IgD-negative memory B cell (primary cell): ENCODE measurements around the gene BGN. TPM values are rescaled to one million over a fixed set of nuclear protein-coding genes. Genes with fewer than 3 reads are reported as not detected.

Experiments used
- H3K27ac Mint-ChIP-seq, 3 donors: one replicate each; pipeline ENCODE4 v1.8.0; 2020 to 2022; ENCODE audit warnings: mild to moderate bottlenecking in 3 of 3, mixed read lengths in 3 of 3, moderate library complexity in 1 of 3
- H3K27me3 Mint-ChIP-seq: one replicate; pipeline ENCODE4 v1.8.0; 2021; ENCODE audit warnings: mixed read lengths
- H3K36me3 Mint-ChIP-seq: one replicate; pipeline ENCODE4 v1.8.0; 2020; ENCODE audit warnings: mild to moderate bottlenecking, mixed read lengths
- H3K4me1 Mint-ChIP-seq, 3 donors: one replicate each; pipeline ENCODE4 v1.8.0; 2020 to 2022; ENCODE audit warnings: mixed read lengths in 3 of 3, mild to moderate bottlenecking in 1 of 3
- H3K4me3 Mint-ChIP-seq, 4 donors: one replicate each; pipeline ENCODE4 v1.8.0; 2020 to 2022; ENCODE audit warnings: mild to moderate bottlenecking in 4 of 4, mixed read lengths in 4 of 4, moderate library complexity in 3 of 4
- H3K9me3 Mint-ChIP-seq, 3 donors: one replicate each; pipeline ENCODE4 v1.8.0; 2020 to 2021; ENCODE audit warnings: mixed read lengths in 3 of 3, mild to moderate bottlenecking in 1 of 3
- polyA plus RNA-seq: library from polyadenylated mRNA; unstranded; fragments of 300-500 nt; fragmentation: Illumina TruSeq; gene quantifications from one replicate; pipeline ENCODE4 v1.2.3, GENCODE V29; 2021

Gene BGN
- polyA plus RNA-seq, 1 donor from 2014 or later, result not detected

DNA sequence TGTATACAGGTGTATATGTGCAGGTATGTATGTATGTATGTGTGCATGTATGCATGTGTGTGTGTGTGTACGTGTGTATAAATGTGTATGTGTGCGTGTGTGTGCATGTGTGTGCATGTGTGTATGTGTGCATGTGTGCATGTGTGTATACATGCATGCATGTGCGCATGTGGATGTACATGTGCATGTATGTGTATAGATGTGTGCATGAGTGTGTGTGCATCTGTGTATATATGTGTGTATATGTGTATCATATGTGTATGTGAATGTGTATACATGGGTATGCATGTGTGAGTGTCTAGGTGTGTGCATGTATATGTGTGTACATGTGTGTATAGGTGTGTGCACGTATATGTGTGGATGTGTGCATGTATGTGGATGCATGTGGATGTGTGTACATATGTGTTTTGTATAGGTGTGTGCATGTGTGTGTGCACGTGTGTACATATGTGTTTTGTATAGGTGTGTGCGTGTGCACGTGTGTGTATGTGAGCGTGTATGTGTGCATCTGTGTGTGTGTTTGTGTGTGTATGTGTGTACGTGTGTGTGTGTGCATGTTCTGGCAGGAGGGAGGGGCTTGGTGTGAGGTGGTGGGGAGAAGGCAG lies 6.0 kb downstream of the BGN start:
- Mint-ChIP-seq H3K27me3 (no peaks in the 10 kb centered on the region), H3K27ac (no peak overlapping the region), H3K4me1 (no peaks in the 10 kb centered on the region), H3K4me3 (no peak overlapping the region), H3K9me3 (peaks cover 0 to 2% (median 0%) of the 10 kb centered on the region in 3 donors), H3K36me3 (no peaks in the 10 kb centered on the region)

GRCh38 chrX:153501530-153501929 lies 6.8 kb downstream of the BGN start:
- peaks cover 0 to 2% (median 0%) of the 10 kb centered on the region in 3 donors for H3K9me3 Mint-ChIP-seq
- H3K4me3 Mint-ChIP-seq, result no peak overlapping the region
- no peak overlapping the region for H3K27ac Mint-ChIP-seq
- no peaks in the 10 kb centered on the region for H3K27me3 Mint-ChIP-seq
- no peaks in the 10 kb centered on the region for H3K4me1 Mint-ChIP-seq
- no peaks in the 10 kb centered on the region for H3K36me3 Mint-ChIP-seq

- Mint-ChIP-seq H3K9me3 (peaks cover 0 to 2% (median 0%) of the 10 kb centered on the region in 3 donors), H3K27me3 (no peaks in the 10 kb centered on the region), H3K4me1 (no peaks in the 10 kb centered on the region), H3K4me3 (no peak overlapping the region), H3K27ac (no peak overlapping the region), H3K36me3 (no peaks in the 10 kb centered on the region)
These were observed 7.4 kb downstream of the BGN start for GRCh38 chrX:153502131-153502530.

DNA sequence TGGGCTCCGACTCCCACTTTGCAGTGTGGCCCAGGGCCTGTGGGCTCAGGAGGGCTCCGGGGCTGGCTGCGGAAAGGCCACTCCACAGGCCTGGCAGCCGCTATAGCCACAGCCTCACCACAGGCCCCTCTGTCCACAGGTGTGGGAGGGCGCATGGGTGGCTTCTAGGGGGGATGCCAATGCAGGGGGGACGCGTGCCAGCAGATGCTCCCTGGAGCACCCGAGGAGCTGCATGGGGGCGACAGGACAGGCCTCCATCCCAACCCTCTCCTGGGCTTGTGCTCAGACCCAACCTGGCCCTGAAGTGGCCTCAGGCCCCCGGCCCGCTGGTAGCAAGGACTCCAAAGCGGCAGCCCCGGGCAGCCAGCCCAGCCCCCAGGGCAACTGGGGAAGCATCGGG lies 8.0 kb downstream of the BGN start:
- H3K4me1 Mint-ChIP-seq, result peaks cover 0 to 2% (median 0%) of the 10 kb centered on the region in 3 donors
- peaks cover 3% of the 10 kb centered on the region for H3K27me3 Mint-ChIP-seq
- no peak overlapping the region for H3K4me3 Mint-ChIP-seq

GRCh38 chrX:153504445-153505016 lies 9.8 kb downstream of the BGN start:
- Mint-ChIP-seq H3K27me3 (peaks cover 3% of the 10 kb centered on the region), H3K9me3 (peaks cover 0 to 2% (median 0%) of the 10 kb centered on the region in 3 donors)

More for the DNA sequence above, 8.0 kb downstream of the BGN start:
- Mint-ChIP-seq H3K27ac (no peak overlapping the region), H3K36me3 (no peaks in the 10 kb centered on the region), H3K9me3 (peaks cover 0 to 2% (median 0%) of the 10 kb centered on the region in 3 donors)

GRCh38 chrX:153505361-153505760 lies 10.6 kb downstream of the BGN start:
- peaks cover 0 to 2% (median 0%) of the 10 kb centered on the region in 3 donors for H3K4me1 Mint-ChIP-seq
- H3K27ac Mint-ChIP-seq, result no peak overlapping the region
- H3K27me3 Mint-ChIP-seq, result peaks cover 3% of the 10 kb centered on the region
- H3K4me3 Mint-ChIP-seq, result no peak overlapping the region
- H3K36me3 Mint-ChIP-seq, result no peaks in the 10 kb centered on the region
- H3K9me3 Mint-ChIP-seq, result peaks cover 0 to 2% (median 0%) of the 10 kb centered on the region in 3 donors

More at GRCh38 chrX:153504445-153505016, 9.8 kb downstream of the BGN start:
- H3K4me1 Mint-ChIP-seq, result peaks cover 0 to 2% (median 0%) of the 10 kb centered on the region in 3 donors
- H3K27ac Mint-ChIP-seq, result no peak overlapping the region
- no peaks in the 10 kb centered on the region for H3K36me3 Mint-ChIP-seq
- H3K4me3 Mint-ChIP-seq, result no peak overlapping the region

- H3K36me3 Mint-ChIP-seq, result no peaks in the 10 kb centered on the region
- peaks cover 3% of the 10 kb centered on the region for H3K27me3 Mint-ChIP-seq
- H3K27ac Mint-ChIP-seq, result peak overlapping the region in 1 of 3 donors; percentile 82
- peaks cover 0 to 2% (median 0%) of the 10 kb centered on the region in 3 donors for H3K4me1 Mint-ChIP-seq
- H3K9me3 Mint-ChIP-seq, result peaks cover 0 to 2% (median 0%) of the 10 kb centered on the region in 3 donors
- no peak overlapping the region for H3K4me3 Mint-ChIP-seq
These were observed 12.9 kb downstream of the BGN start for GRCh38 chrX:153507484-153508178.

DNA sequence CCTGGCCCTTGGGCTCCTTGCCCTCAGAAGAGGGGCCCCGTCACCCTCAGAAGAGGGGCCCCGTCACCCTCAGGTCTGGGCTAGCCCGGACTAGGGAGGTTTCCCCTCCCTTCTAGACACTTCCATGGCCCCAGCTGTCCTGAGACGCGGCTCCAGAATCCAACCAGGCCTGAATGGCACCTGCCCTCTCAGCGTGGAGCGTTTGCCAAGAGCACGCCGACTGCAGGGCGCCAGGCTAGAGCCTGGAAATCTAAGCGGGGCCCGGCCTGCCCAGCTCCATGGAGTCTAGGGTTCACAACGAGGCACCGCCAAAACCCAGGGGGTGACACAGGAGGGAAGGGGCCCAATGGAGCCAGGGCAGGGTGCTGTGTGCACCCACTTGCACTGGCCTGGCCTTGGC lies 14.8 kb downstream of the BGN start:
- Mint-ChIP-seq H3K4me3 (no peak overlapping the region), H3K36me3 (no peaks in the 10 kb centered on the region), H3K9me3 (peaks cover 0 to 2% (median 0%) of the 10 kb centered on the region in 3 donors), H3K4me1 (peaks cover 0 to 2% (median 0%) of the 10 kb centered on the region in 3 donors), H3K27me3 (peaks cover 3% of the 10 kb centered on the region), H3K27ac (peak overlapping the region in 1 of 3 donors; percentile 35)

- H3K27ac Mint-ChIP-seq, result no peak overlapping the region
- no peaks in the 10 kb centered on the region for H3K36me3 Mint-ChIP-seq
- H3K4me1 Mint-ChIP-seq, result peaks cover 0 to 2% (median 0%) of the 10 kb centered on the region in 3 donors
These were observed 15.6 kb downstream of the BGN start for GRCh38 chrX:153510383-153510782.

GRCh38 chrX:153511784-153512500 lies 17.2 kb downstream of the BGN start:
- Mint-ChIP-seq H3K27me3 (peaks cover 5% of the 10 kb centered on the region), H3K4me3 (no peak overlapping the region), H3K4me1 (peaks cover 0 to 5% (median 0%) of the 10 kb centered on the region in 3 donors), H3K27ac (no peak overlapping the region), H3K36me3 (no peaks in the 10 kb centered on the region), H3K9me3 (peaks cover 0 to 2% (median 0%) of the 10 kb centered on the region in 3 donors)

More at GRCh38 chrX:153510383-153510782, 15.6 kb downstream of the BGN start:
- Mint-ChIP-seq H3K9me3 (peaks cover 0 to 2% (median 0%) of the 10 kb centered on the region in 3 donors), H3K27me3 (peaks cover 3% of the 10 kb centered on the region), H3K4me3 (no peak overlapping the region)

DNA sequence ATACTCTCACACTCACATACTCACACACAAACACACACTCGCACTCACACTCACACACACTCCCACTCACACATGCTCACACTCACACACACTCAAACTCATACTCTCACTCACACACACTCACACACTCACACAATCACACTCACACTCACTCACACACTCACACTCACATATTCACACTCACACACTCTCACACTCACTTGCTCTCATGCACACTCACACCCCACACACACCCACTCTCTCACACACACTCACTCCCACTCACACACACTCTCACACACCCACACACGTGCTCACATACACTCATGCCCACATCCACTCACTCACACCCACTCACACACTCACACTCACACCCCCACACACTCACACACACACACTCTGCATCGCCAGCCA lies 17.7 kb downstream of the BGN start:
- H3K27ac Mint-ChIP-seq, result no peak overlapping the region
- peaks cover 0 to 2% (median 0%) of the 10 kb centered on the region in 3 donors for H3K9me3 Mint-ChIP-seq
- H3K27me3 Mint-ChIP-seq, result peaks cover 3% of the 10 kb centered on the region
- no peak overlapping the region for H3K4me3 Mint-ChIP-seq
- H3K36me3 Mint-ChIP-seq, result no peaks in the 10 kb centered on the region
- H3K4me1 Mint-ChIP-seq, result peaks cover 0 to 4% (median 0%) of the 10 kb centered on the region in 3 donors

- peaks cover 0 to 2% (median 0%) of the 10 kb centered on the region in 3 donors for H3K9me3 Mint-ChIP-seq
- H3K36me3 Mint-ChIP-seq, result no peaks in the 10 kb centered on the region
These were observed 18.5 kb downstream of the BGN start for GRCh38 chrX:153513265-153513664.

DNA sequence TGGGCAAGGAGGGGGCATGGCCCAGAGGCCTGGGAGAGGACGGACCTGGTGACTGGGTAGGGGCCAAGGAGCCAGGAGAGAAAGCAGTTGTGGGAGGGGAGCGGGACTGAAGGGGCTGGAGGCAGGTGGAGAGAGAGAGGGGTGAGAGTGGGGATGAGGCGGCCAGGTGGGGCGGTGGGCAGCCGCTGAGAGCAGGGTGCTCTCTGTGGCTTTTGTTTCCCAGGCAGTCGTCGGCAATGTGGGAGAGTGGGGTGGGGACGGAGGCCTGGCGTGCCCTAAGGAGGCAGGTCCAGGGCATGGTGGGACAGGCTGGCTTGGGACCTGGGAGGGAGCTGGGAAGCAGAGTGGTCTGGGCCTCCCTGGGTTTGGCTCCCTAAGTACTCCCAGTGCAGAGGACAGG lies 19.5 kb downstream of the BGN start:
- H3K4me1 Mint-ChIP-seq, result peaks cover 0 to 3% (median 0%) of the 10 kb centered on the region in 3 donors
- H3K27ac Mint-ChIP-seq, result no peak overlapping the region
- H3K27me3 Mint-ChIP-seq, result peaks cover 8% of the 10 kb centered on the region
- H3K4me3 Mint-ChIP-seq, result no peak overlapping the region
- H3K9me3 Mint-ChIP-seq, result peaks cover 0 to 2% (median 0%) of the 10 kb centered on the region in 3 donors
- no peaks in the 10 kb centered on the region for H3K36me3 Mint-ChIP-seq

More at GRCh38 chrX:153513265-153513664, 18.5 kb downstream of the BGN start:
- H3K27me3 Mint-ChIP-seq, result peaks cover 2% of the 10 kb centered on the region
- peaks cover 0 to 3% (median 0%) of the 10 kb centered on the region in 3 donors for H3K4me1 Mint-ChIP-seq
- H3K4me3 Mint-ChIP-seq, result no peak overlapping the region
- no peak overlapping the region for H3K27ac Mint-ChIP-seq

DNA sequence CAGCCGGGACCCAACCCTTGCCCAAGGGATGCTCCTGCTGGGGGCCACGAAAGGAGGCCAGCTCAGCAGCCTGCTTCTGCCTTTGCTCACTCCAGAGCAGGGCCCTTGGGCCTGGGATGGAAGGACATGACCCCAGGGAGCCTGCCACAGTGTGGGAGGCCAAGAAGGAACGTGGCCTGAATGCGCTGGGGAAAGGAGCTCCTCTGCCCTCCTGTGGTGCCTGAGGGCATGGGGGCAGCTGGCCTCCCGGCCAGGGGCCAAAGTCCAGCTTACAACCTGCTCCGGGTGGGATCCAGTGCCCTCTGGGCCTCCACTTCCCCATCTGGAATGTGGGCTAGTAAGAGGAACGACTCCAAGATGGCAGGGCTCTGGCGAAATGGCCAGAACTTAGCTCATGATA lies 20.7 kb downstream of the BGN start:
- Mint-ChIP-seq H3K4me3 (no peak overlapping the region), H3K9me3 (peaks cover 0 to 2% (median 0%) of the 10 kb centered on the region in 3 donors), H3K27me3 (peaks cover 8% of the 10 kb centered on the region), H3K4me1 (peaks cover 0 to 3% (median 0%) of the 10 kb centered on the region in 3 donors), H3K27ac (no peak overlapping the region), H3K36me3 (no peaks in the 10 kb centered on the region)
